Measurements from ENCODE around the gene VMP1.

DNA sequence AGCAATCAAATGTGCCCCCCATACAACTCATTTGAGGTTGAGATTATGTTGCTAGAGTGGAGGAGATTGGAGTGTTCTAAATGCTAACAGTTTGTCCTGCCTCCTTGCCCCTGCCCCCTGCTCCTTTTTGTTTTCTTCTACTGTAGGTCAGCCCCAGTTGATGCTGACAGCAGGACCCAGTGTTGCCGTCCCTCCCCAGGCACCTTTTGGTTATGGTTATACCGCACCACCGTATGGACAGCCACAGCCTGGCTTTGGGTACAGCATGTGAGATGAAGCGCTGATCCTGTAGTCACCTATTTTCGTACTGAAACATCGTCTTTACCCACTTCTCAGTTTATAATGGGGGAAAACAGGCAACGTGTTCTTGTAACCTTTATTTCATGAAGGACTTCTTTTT, 13.9 kb upstream of the VMP1 start:
- TF ChIP-seq, protein P1, sequence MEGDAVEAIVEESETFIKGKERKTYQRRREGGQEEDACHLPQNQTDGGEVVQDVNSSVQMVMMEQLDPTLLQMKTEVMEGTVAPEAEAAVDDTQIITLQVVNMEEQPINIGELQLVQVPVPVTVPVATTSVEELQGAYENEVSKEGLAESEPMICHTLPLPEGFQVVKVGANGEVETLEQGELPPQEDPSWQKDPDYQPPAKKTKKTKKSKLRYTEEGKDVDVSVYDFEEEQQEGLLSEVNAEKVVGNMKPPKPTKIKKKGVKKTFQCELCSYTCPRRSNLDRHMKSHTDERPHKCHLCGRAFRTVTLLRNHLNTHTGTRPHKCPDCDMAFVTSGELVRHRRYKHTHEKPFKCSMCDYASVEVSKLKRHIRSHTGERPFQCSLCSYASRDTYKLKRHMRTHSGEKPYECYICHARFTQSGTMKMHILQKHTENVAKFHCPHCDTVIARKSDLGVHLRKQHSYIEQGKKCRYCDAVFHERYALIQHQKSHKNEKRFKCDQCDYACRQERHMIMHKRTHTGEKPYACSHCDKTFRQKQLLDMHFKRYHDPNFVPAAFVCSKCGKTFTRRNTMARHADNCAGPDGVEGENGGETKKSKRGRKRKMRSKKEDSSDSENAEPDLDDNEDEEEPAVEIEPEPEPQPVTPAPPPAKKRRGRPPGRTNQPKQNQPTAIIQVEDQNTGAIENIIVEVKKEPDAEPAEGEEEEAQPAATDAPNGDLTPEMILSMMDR (IDR thresholded peaks at IDR 0.05; ENCODE audit: insufficient read depth, low read length, poor library complexity, severe bottlenecking), result no peak
- TF ChIP-seq EZH2phosphoT487 (conservative IDR thresholded peaks at IDR 0.05; ENCODE audit: low read length), result no peak
